ENCODE measurements around the gene IPO7. TPM values are rescaled to one million over a fixed set of nuclear protein-coding genes. Genes with fewer than 3 reads are reported as not detected.

IPO7 gene
- total and polyA plus RNA-seq, 2 of the 13 experiments (the other 11 are each of a cell fraction or from before 2014, with no cell fraction given): 59.4 to 98.4 TPM

- peak; percentile 86 for TF ChIP-seq ARID5B (CRISPR knock-in tag; IDR thresholded peaks at IDR 0.05)
- peak; percentile 37; the same call in 1 of the 2 replicates for TF ChIP-seq FIP1L1 (IDR thresholded peaks at IDR 0.05; ENCODE audit: borderline replicate concordance, insufficient read depth, low read depth, low read length)
- TF ChIP-seq ZNF343 (CRISPR knock-in tag; IDR thresholded peaks at IDR 0.05): peak; percentile 86; the same call in 1 of the 2 replicates
- TF ChIP-seq NKX3-1 (CRISPR knock-in tag; IDR thresholded peaks at IDR 0.05): 0 out of 2 replicates have a peak, but pooled peaks have one; percentile 26
- TF ChIP-seq ZNF282 (IDR thresholded peaks at IDR 0.05; ENCODE audit: partially characterized antibody): no peak
- peak; percentile 93 for TF ChIP-seq ZNF788 (CRISPR knock-in tag; IDR thresholded peaks at IDR 0.05; ENCODE audit: borderline replicate concordance)
- peak; percentile 63 for TF ChIP-seq CREM (IDR thresholded peaks at IDR 0.05)
- TF ChIP-seq CREM (CRISPR knock-in tag; IDR thresholded peaks at IDR 0.05): peak; percentile 21; the same call in 1 of the 2 replicates
- TF ChIP-seq, protein P1, sequence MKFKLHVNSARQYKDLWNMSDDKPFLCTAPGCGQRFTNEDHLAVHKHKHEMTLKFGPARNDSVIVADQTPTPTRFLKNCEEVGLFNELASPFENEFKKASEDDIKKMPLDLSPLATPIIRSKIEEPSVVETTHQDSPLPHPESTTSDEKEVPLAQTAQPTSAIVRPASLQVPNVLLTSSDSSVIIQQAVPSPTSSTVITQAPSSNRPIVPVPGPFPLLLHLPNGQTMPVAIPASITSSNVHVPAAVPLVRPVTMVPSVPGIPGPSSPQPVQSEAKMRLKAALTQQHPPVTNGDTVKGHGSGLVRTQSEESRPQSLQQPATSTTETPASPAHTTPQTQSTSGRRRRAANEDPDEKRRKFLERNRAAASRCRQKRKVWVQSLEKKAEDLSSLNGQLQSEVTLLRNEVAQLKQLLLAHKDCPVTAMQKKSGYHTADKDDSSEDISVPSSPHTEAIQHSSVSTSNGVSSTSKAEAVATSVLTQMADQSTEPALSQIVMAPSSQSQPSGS (CRISPR knock-in tag; IDR thresholded peaks at IDR 0.05): peak; percentile 90
- TF ChIP-seq CENPT (CRISPR knock-in tag; IDR thresholded peaks at IDR 0.05; ENCODE audit: low read depth): no peak
- TF ChIP-seq DPF2 (CRISPR knock-in tag; IDR thresholded peaks at IDR 0.05; ENCODE audit: borderline replicate concordance, low read depth): no peak
- TF ChIP-seq ELF1 (CRISPR knock-in tag; IDR thresholded peaks at IDR 0.05): peak; percentile 86
- no peak for TF ChIP-seq ZNF841 (CRISPR knock-in tag; IDR thresholded peaks at IDR 0.05; ENCODE audit: borderline replicate concordance)
- TF ChIP-seq ZNF562 (CRISPR knock-in tag; IDR thresholded peaks at IDR 0.05; ENCODE audit: borderline replicate concordance): no peak
- TF ChIP-seq KMT2A (CRISPR knock-in tag; IDR thresholded peaks at IDR 0.05): peak; percentile 97
- peak; percentile 86 for TF ChIP-seq SP4 (CRISPR knock-in tag; IDR thresholded peaks at IDR 0.05)
- TF ChIP-seq ZNF597 (CRISPR knock-in tag; IDR thresholded peaks at IDR 0.05): no peak
- TF ChIP-seq ARID4A (CRISPR knock-in tag; IDR thresholded peaks at IDR 0.05; ENCODE audit: borderline replicate concordance): peak; percentile 97
Observed at GRCh38 chr11:9363954-9364912, 20.2 kb upstream of the IPO7 start (continued).

Measured in HepG2 (cell line).